ENCODE data around the gene EFNA1.

DNA sequence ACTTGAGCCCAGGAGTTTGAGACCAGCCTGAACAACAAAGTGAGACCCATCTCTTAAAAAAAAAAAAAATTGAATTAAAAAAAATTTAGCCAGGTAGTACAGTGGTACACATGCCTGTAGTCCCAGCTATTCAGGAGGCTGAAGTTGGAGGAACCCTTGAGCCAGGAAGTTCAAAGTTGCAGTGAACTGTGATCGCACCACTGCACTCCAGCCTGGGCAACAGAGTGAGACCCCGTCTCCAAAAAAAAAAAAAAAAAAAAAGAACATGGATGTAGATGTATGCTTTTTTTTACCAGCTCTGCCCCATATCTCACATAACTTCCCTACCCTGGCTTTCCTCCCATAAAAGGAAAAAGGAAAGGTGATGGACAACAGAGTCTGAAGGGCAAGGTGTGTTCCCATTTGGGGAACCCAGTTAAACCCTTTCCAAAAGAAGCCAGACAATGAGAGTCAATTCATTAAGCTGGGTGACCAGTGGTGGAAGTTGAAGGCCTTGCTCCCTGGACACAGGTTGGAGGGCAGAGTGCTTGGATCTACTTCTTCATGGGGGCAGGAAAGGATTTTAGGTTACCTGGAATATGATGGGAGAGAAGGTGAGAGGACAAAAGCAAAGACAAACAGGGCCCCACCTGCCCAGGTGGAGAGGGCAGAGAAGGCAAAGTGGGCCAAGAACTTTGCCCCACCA lies 42.6 kb downstream of the EFNA1 start:
- TF ChIP-seq SUZ12 (IDR thresholded peaks at IDR 0.05; ENCODE audit: extremely low read depth, insufficient read depth, insufficient read length) (no peak), YY1 (IDR thresholded peaks at IDR 0.05; ENCODE audit: insufficient read depth, insufficient read length) (no peak)
